HG03442 (cell line): ENCODE data around the gene POGK.

Source experiments
- ATAC-seq: cut with Tn5 transposase; IDR thresholded peaks from one replicate; pipeline ENCODE4 v1.9.1; 2021; ENCODE audit warnings: mild to moderate bottlenecking, moderate library complexity; ENCODE audit not compliant: unreplicated experiment

POGK gene

GRCh38 chr1:166899769-166900168, 60.5 kb downstream of the POGK start:
- no peak for ATAC-seq

- ATAC-seq, result no peak
Measured at GRCh38 chr1:166900987-166901386, 61.7 kb downstream of the POGK start.

- no peak for ATAC-seq
Measured at GRCh38 chr1:166902279-166902678, 63.0 kb downstream of the POGK start.

- ATAC-seq, result no peak
Measured at GRCh38 chr1:166903232-166903631, 64.0 kb downstream of the POGK start.

- no peak for ATAC-seq
Measured at GRCh38 chr1:166905136-166905535, 65.9 kb downstream of the POGK start.

GRCh38 chr1:166905900-166906299, 66.6 kb downstream of the POGK start:
- no peak for ATAC-seq
